Tibial nerve (tissue), 3 donors: ENCODE results near the gene ZCCHC14.

Experiments used
- CTCF ChIP-seq, 5 experiments: fragments of 200-600 bp in 3 of 5; fragments of 450-650 bp in 2 of 5; sonication (generic) in 3 of 5; IDR thresholded peaks; one replicate each; pipeline ENCODE4 v1.5.1; 2016 to 2019; ENCODE audit warnings: antibody characterized with exemption in 5 of 5, mild to moderate bottlenecking in 3 of 5, moderate library complexity in 2 of 5
- POLR2A ChIP-seq, 2 donors: fragments of 450-650 bp; IDR thresholded peaks; one replicate each; pipeline ENCODE4 v1.6.1; 2017; ENCODE audit warnings: antibody characterized with exemption in 2 of 2, mild to moderate bottlenecking in 2 of 2, moderate library complexity in 2 of 2

DNA sequence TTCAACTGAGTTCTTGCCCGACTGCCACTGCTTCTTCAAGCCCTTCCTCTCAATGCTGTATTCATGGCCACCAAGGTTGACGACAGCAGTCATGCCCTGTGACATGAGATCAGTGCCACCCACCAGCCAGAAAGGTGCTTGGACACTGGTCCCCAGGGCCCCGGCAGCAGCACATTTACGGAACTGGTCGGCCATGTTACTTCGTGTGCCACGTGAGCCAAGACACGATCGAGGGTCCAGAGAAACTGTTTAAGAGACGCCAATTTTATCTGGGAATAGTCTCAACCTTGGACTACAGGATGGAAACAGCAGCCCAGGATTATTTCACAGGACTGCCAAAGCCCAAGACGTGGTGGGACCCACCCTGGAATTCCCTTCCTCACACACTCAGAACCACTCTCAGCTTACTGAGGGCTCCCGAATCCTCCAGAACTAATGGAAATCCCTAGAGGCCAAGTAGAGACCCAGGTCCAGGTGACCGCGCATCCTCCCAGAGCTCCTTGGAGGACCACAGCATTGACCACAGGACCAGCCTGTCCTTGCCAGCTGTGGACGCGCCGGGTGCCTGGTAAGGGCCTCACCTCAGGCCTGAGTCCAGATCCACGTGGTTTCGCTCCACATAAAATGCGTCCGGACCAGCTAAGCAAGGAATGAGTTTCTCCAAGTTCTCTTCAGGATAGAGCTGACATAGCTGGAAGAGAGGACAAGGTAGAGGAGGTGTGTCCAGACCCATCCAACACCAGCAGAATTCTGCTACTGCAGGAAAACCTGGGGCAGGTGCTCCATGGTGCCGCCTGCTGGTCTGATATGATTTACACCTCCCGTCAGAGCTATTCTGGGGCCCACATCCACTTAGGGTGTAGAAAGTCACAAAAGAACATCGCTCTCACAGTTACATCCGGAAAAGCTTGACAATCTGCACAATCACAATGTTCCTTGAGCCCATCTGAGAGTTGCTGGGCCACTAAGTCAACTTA lies 72.5 kb downstream of the ZCCHC14 start:
- TF ChIP-seq POLR2A (IDR thresholded peaks at IDR 0.05) (no peak), CTCF (IDR thresholded peaks at IDR 0.05) (no peak)
